Activated T-cell treated with anti-CD3 and anti-CD28 coated beads for 24 hours (primary cell): ENCODE results near the gene AGMO.
"Not testable (repeated sequence)": the region's sequence is repeated elsewhere in the genome, so short reads cannot be mapped to it uniquely, and the experiment has no call there.

Experiments used
- DNase-seq: peaks from one replicate; pipeline ENCODE4 v3.0.0-alpha.2; 2020; ENCODE audit warnings: low read depth

AGMO gene

DNA sequence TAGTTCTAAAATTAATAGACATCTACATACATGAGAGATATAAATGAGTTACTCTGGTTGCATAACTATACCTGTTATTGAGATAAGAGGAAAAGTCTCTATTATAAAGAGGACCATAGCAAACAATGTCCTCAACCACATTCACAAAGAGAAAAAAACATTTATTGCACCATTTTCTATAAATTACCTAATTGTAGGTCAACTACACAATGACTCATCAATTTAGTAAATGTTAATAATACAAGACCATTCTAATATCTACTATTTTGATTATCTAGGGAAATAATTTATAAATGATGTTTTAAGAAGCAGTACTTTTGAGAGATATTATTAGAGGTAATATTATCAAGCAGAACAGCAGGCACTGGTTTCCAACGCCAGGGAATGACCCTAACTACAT is 246.1 kb downstream of the AGMO start:
- DNase-seq, result no peak

DNA sequence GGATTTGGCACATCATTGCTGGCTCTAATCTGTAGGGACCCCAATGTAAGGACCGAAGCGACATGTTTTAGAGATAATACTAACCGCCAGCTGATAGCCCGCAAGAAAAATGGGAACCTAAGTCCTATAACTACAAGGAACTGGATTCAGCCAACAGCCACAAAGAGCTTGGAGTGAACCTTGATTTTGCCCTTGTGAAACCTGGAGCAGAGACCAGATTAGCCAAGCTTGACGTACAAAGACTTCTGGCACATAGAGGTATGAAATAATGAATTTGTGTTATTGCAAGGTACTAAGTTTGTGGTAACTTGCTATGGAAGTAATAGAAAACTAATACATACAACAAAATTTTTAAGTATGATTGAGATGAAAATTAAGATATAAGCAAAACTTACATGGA is 246.9 kb downstream of the AGMO start:
- no peak for DNase-seq

GRCh38 chr7:15313361-15313760 is 248.5 kb downstream of the AGMO start:
- no peak for DNase-seq

- DNase-seq, result no peak
These were observed 251.9 kb downstream of the AGMO start for GRCh38 chr7:15309872-15310271.

- DNase-seq, result no peak
These were observed 253.0 kb downstream of the AGMO start for GRCh38 chr7:15308821-15309220.

DNA sequence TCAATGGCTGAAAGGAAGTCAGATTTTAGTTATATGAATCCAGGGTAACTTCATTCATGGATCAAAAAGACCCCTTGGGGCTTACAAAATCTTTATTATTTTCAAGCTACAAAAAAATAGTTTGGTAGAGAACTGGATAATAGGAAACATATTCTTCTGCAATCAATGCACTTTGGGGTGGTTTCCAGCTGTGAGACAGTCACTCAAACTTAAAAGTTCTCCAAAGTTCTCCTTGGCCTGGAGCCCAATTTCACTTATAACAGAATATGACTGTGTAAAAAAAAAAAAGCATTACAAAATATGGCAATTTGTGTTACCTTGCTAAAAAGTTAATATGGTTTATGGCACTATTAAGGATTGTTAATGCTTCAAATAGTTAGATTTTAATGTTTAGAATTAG is 255.5 kb downstream of the AGMO start:
- no peak for DNase-seq

DNA sequence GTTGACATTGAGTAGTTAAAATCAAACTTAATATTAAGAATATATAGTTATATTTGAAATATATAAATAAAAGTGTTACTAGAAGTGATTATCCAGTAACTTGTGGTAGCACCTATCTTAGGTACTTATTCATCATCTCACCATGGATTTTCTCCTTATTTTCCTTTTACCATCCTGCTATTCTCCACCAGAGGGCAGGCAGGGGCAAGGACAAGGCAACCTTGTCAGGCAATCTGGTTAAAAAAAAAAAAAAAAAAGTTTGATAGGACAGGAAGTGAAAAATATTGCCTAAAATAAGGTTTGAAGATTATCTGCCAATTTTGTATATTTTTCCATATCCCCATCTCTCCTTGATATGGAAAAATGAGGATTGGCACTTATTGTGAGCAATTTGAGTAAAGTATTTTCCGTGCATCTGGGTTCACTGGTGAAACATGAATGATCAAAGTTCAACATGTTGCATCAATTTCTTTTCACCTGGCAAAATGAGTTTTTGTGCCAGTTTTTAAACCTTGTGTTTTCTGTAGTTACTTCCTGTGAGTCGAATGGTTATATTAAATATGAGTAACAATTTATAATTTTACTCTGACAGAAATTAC is 256.7 kb downstream of the AGMO start:
- no peak for DNase-seq

- no peak for DNase-seq
These were observed 258.5 kb downstream of the AGMO start for GRCh38 chr7:15303357-15303756.

DNA sequence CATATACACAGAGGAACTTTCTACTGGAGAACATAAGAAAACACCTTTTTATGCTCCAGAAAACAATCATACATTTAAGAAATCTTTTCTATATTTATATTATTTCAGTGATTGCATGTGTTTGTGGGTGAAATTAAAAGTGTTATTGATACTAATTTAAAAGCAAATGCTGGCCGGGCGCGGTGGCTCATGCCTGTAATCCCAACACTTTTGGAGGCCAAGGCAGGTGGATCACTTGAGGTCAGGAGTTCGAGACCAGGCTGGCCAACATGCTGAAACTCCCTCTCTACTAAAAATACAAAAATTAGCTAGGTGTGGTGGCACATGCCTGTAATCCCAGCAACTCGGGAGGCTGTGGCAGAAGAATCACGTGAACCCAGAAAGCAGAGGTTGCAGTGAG is 260.8 kb downstream of the AGMO start:
- DNase-seq, result not testable (repeated sequence)

DNA sequence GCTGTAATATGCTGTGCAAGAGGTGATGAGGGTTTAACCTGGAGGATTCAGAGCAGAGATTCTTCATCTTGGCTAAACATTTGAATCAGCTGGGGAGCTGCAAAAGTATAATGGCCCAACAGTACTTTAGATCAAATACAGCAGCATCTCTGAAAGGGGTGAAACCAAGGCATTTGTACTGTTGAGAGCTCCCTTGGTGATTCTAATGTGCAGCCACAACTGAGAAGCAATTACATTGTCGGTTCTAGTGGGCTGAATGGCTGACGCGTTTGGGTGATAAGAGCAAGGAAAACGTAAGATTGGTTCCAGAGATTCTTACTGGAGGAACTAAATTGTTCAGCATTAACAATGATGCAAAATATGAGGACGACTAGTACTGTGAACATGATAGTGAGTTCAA is 269.7 kb downstream of the AGMO start:
- DNase-seq, result no peak

DNA sequence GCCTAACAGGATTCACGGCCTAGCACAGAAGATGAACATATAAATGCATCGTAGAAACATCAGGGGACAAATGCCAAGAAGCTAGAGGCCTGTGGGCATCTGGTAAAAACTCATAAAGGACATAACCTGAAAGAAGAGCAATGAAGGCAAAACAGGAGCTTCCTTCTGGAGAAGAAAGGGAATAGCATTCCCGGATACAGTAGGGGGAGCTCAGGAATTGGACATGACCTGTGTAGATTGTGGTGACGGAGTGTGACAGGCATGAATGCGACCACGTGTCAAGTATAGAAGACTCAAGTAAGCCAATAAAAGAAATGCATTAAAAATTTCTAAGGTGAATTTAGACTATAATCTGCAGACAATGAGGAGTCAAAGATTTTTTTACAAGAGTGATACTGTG is 270.1 kb downstream of the AGMO start:
- no peak for DNase-seq

DNA sequence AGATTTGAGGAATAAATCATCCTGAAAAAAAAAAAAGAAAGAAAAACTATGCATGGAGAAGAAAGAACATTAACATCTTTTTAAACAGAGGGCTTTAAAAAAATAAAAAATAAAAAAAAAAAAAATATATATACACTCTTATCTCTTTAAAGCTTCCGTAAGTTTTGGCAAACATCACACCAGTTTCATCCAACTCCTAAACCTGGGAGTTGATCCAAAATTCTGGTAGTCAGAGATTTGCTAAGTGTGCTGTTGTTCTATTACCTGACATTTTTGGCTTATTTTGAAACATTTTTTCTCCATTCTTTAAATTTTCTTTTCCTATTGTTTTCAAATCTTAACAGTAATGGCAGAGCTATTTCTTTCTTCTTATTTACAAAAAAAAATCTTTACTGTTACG is 273.1 kb downstream of the AGMO start:
- no peak for DNase-seq

- DNase-seq, result no peak
These were observed 277.4 kb downstream of the AGMO start for GRCh38 chr7:15284396-15284795.

DNA sequence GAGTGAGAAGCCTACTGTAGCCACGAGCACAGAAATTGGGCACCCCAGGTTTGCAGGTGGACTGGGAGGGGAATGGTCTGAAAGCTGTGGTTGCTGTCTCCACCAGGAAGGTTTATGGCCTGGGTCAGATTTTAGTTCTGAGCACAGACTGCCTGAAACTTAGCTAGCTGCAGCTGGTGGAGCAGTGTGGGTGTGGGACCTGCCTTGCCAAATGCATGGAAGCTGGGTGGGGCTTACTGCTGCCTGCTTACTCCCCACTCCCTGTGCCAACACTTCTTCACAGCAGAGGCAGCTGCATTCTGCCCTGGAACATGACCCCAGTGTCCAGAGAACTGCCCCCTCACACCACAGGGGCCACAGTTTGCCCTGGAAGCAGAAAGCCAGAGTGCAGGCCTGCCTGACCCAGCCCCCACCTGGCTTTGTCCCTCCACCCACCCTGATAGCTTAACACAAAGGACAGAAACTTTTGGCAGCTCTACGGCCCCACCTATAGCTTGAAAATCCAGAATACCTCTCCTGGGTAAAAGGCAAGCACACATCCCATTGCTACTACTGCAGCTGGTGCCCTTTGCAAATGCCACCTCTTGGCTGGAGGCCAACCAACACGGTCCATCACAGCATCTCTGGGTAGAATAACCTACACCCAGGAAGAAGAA is 281.6 kb downstream of the AGMO start:
- no peak for DNase-seq

GRCh38 chr7:15279640-15280039 is 282.2 kb downstream of the AGMO start:
- DNase-seq, result no peak

DNA sequence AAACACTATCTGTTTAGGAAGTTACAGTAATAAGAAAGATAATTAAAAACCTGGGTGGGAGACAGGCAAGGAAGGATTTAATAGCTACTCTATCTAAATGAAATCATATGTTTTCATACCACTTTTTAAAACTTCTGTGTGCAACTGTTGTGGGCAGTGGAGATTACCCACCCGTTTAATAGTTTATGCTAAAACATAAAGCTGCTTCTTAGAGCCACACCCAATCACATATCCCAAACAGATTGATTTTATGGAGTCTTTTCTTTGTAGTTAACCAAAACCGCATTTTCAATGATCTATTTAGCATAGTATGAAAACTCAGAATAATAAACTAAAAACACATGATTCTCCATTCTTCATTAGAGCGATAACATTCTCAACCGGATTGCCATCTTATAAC is 304.1 kb downstream of the AGMO start:
- DNase-seq, result no peak

- no peak for DNase-seq
These were observed 309.6 kb downstream of the AGMO start for GRCh38 chr7:15252181-15252580.

DNA sequence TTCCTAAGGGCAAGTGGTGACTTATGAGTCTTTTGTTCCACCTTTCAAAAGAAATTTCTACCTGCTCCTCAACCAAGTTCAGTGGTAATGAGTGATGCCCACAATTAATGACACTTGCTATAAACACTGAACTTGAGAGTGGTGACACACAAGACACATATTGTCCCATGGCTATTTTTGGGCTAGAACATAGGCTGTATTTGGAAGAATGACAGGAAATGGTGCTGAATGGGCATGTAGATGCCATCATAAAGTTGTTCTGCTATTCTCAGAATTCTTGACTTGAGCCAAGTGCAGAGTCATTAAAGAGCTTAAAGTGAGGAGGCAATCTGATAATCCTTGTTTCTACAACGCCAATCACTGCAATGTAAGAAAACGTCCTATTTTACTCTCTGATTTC is 313.3 kb downstream of the AGMO start:
- no peak for DNase-seq

DNA sequence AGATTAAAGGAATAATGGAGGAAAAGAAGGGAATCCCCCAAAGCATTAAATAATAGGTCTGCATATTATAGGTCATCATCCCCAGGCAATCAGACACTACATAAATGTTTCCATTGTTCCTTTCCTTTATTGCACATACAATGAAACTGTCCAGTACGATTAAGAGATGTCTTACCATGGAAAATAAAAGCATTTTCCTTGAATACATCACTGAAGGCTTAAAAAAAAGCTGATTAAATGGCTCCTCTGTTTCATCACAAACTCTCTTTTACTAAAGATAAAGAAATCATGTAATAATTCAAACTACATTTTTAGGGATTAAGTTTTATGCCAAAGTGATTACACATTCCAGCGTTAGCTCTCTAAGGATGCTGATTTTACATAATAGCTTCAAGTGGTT is 316.0 kb downstream of the AGMO start:
- DNase-seq, result no peak

GRCh38 chr7:15239801-15240200 is 322.0 kb downstream of the AGMO start:
- no peak for DNase-seq

- no peak for DNase-seq
These were observed 324.9 kb downstream of the AGMO start for GRCh38 chr7:15236952-15237351.

DNA sequence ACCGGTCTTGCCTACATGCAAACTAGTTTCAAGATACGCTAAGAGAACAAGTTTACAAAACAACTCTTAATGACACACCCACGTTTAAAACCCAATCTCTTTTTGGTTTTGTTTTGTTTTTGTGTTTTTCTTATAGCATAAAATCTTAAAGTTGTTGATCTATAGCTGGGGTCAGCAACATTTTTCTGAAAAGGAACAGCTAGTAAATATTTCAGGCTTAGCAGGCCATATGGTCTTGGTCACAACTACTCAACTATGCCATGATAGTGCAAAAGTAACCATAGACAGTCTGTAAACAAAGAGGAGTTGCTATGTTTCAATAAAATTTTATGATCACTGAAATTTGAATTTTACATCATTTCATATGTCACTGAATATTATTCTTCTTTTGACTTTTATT is 327.4 kb downstream of the AGMO start:
- no peak for DNase-seq

GRCh38 chr7:15228831-15229230 is 333.0 kb downstream of the AGMO start:
- DNase-seq, result no peak

- no peak for DNase-seq
These were observed 335.8 kb downstream of the AGMO start for GRCh38 chr7:15225981-15226380.
